Endodermal cell (in vitro differentiated cells): ENCODE measurements around the gene PI4KA. TPM values are rescaled to one million over a fixed set of nuclear protein-coding genes. Genes with fewer than 3 reads are reported as not detected.

Experiments used
- DNase-seq: peaks from one replicate; pipeline ENCODE4 v3.0.0-alpha.2; 2017
- H3K27ac ChIP-seq: 2 replicates; pipeline ENCODE4 v1.5.1; 2013; ENCODE audit warnings: mild to moderate bottlenecking, low read depth, low read length, moderate library complexity
- H3K27me3 ChIP-seq: 2 replicates; pipeline ENCODE4 v1.6.1; 2013; ENCODE audit warnings: mild to moderate bottlenecking, low read length, moderate library complexity; ENCODE audit not compliant: insufficient read depth, control insufficient read depth, poor library complexity, severe bottlenecking
- H3K36me3 ChIP-seq: 2 replicates; pipeline ENCODE4 v1.7.0; 2013; ENCODE audit warnings: mild to moderate bottlenecking, low read length, moderate library complexity; ENCODE audit not compliant: control insufficient read depth, insufficient read depth
- H3K4me1 ChIP-seq: one replicate; pipeline ENCODE4 v1.7.0; 2013; ENCODE audit warnings: low read length; ENCODE audit not compliant: control insufficient read depth, insufficient read depth
- H3K4me3 ChIP-seq: 2 replicates; pipeline ENCODE4 v1.5.1; 2013; ENCODE audit warnings: mild to moderate bottlenecking, low read length, moderate library complexity
- H3K9ac ChIP-seq: 2 replicates; pipeline ENCODE4 v1.6.1; 2013; ENCODE audit warnings: mild to moderate bottlenecking, low read length, moderate library complexity; ENCODE audit not compliant: poor library complexity, severe bottlenecking; ENCODE audit errors: extremely low read depth
- H3K9me3 ChIP-seq: 2 replicates; pipeline ENCODE4 v1.6.1; 2013; ENCODE audit warnings: mild to moderate bottlenecking, low read length, moderate library complexity; ENCODE audit not compliant: control insufficient read depth
- H3K27ac Mint-ChIP-seq: 2 replicates; pipeline ENCODE4 v1.8.0; 2020; ENCODE audit warnings: mixed read lengths
- H3K27me3 Mint-ChIP-seq: 2 replicates; pipeline ENCODE4 v1.8.0; 2021; ENCODE audit warnings: mild to moderate bottlenecking, mixed read lengths; ENCODE audit not compliant: insufficient read depth
- H3K36me3 Mint-ChIP-seq: 2 replicates; pipeline ENCODE4 v1.8.0; 2020; ENCODE audit warnings: low read depth, mixed read lengths
- H3K4me1 Mint-ChIP-seq: 2 replicates; pipeline ENCODE4 v1.8.0; 2020; ENCODE audit warnings: mixed read lengths
- H3K4me3 Mint-ChIP-seq: 2 replicates; pipeline ENCODE4 v1.8.0; 2020; ENCODE audit warnings: mild to moderate bottlenecking, moderate library complexity, mixed read lengths
- H3K9me3 Mint-ChIP-seq: 2 replicates; pipeline ENCODE4 v1.8.0; 2020; ENCODE audit warnings: mild to moderate bottlenecking, mixed read lengths
- WGBS, 2 experiments: methylation state at CpG; one replicate each; pipeline versions ENCODE4 v1.1.5 to v1.1.7; 2013; ENCODE audit warnings: missing lambda C conversion rate in 2 of 2, mixed read lengths in 1 of 2; ENCODE audit not compliant: insufficient coverage in 1 of 2, insufficient read length in 1 of 2; 5-methylcytosine and 5-hydroxymethylcytosine counted together
- total RNA-seq, 2 donors: library from RNA; stranded (reverse); fragmentation: NEBNext Ultra II Directional in 1 of 2; extraction: Animal tissue kit (Norgen Biotek cat#: 25700) in 1 of 2; gene quantifications; 2 replicates in 1 of 2; 3 replicates in 1 of 2; pipeline ENCODE4 v1.2.1, GENCODE V29; 2021
- TF ChIP-seq, protein P1 (sequence below): fragments of 200-600 bp; sonication (generic); conservative IDR thresholded peaks from 2 replicates; pipeline ENCODE4 v1.5.0; 2021; ENCODE audit warnings: antibody characterized with exemption, mild to moderate bottlenecking

The PI4KA gene
- total RNA-seq, 2 donors from 2014 or later: 49.0 to 62.0 TPM

DNA sequence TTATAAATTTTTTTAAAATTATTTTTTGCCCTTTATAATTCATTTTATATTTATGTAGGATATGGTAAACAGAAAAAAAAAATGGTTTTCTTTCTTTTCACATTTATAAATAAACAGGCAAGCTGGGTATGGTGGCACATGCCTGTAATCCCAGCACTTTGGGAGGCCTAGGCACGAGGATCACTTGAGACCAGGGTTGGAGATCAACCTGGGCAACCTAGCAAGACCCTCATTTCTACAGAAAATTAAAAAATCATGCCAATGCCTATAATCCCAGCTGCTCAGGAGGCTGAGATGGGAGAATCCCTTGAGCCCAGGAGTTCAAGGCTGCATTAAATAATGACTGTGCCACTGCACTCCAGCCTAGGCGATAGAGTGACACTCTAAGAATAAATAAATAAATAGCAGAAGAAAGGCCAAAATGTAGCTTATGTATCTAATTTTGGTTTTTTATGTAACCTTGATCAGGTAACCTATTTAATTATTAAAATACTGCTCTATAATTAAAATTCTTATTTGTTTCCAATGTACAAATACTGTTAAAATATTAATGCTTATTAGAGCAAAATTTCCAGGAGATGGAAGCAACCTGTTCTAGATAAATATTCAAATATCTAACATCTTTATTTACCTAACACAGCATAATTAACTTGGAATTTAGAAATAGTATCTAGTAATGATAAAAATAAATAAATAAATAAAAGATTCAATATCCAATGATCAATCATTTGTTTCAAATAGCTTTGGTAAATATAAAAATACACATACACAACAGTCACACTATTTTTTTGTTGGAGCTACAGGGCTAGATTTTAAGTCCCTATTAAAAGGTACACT lies 21.4 kb downstream of the PI4KA start:
- Histone ChIP-seq H3K9ac (no peak overlapping the region), H3K36me3 (peaks cover 13% of the 10 kb centered on the region), H3K4me1 (peaks cover 5% of the 10 kb centered on the region), H3K4me3 (no peak overlapping the region), H3K9me3 (no peaks in the 10 kb centered on the region), H3K27ac (no peak overlapping the region), H3K27me3 (no peaks in the 10 kb centered on the region)
- no peak overlapping the region for H3K27ac Mint-ChIP-seq
- no peak overlapping the region for H3K4me3 Mint-ChIP-seq
- peaks cover 12% of the 10 kb centered on the region for H3K36me3 Mint-ChIP-seq
- TF ChIP-seq, protein P1, sequence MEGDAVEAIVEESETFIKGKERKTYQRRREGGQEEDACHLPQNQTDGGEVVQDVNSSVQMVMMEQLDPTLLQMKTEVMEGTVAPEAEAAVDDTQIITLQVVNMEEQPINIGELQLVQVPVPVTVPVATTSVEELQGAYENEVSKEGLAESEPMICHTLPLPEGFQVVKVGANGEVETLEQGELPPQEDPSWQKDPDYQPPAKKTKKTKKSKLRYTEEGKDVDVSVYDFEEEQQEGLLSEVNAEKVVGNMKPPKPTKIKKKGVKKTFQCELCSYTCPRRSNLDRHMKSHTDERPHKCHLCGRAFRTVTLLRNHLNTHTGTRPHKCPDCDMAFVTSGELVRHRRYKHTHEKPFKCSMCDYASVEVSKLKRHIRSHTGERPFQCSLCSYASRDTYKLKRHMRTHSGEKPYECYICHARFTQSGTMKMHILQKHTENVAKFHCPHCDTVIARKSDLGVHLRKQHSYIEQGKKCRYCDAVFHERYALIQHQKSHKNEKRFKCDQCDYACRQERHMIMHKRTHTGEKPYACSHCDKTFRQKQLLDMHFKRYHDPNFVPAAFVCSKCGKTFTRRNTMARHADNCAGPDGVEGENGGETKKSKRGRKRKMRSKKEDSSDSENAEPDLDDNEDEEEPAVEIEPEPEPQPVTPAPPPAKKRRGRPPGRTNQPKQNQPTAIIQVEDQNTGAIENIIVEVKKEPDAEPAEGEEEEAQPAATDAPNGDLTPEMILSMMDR: no peak
- DNase-seq: no peak
- H3K27me3 Mint-ChIP-seq: no peaks in the 10 kb centered on the region
- no peaks in the 10 kb centered on the region for H3K9me3 Mint-ChIP-seq
- peaks cover 16% of the 10 kb centered on the region for H3K4me1 Mint-ChIP-seq
- 92% methylated on average over 2 of the region's 2 CpGs; no CpG with 5 or more reads in 1 of the 2 experiments for WGBS, 2 experiments

DNA sequence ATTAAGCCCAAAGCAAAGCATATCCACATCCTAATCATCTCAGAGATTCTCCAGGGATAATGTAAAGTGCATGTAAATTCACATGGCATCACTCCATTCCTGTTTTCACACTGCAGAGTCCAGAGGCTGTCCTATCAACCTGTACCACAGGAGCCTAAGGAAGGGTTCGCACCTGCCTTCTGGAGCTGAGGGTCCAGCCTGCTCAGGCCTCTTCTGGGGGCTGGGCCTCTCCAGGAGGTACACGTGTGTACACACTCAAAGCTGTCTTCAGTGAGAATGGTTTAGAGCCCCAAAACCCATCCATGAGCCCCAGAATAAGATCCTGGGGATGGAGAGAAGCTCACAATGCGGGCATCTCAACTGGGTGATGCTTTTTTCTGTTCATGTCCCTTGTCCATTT lies 23.9 kb downstream of the PI4KA start:
- TF ChIP-seq, protein P1: no peak
- Histone ChIP-seq H3K4me1 (no peaks in the 10 kb centered on the region), H3K27me3 (no peaks in the 10 kb centered on the region), H3K9ac (no peak overlapping the region), H3K9me3 (no peaks in the 10 kb centered on the region), H3K4me3 (no peak overlapping the region), H3K27ac (no peak overlapping the region), H3K36me3 (peaks cover 27% of the 10 kb centered on the region)
- no peak for DNase-seq
- H3K9me3 Mint-ChIP-seq: no peaks in the 10 kb centered on the region
- WGBS, 2 experiments: 91 to 100% methylated on average over 3 of the region's 3 CpGs
- H3K4me3 Mint-ChIP-seq: no peak overlapping the region
- no peaks in the 10 kb centered on the region for H3K4me1 Mint-ChIP-seq
- H3K36me3 Mint-ChIP-seq: peaks cover 24% of the 10 kb centered on the region
- no peak overlapping the region for H3K27ac Mint-ChIP-seq
- no peaks in the 10 kb centered on the region for H3K27me3 Mint-ChIP-seq

DNA sequence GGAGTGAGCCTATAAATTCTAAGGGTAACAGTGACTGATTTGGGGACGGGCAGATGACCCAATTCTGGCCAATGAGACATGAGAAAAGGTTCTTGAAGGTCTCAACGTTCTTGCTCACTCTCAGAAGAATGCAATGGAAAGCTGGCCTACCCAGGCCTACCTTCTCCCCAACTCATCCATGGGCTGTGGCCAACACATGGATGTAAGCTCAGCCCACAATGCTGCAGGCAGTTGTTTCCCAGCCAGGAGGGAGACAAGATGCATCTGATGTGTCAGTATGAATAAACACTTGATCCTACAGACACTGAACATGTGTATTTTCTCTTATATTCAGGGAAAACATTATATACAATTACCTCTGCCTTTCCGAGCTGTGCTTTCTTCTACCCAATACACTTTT lies 24.4 kb downstream of the PI4KA start:
- Histone ChIP-seq H3K27ac (no peak overlapping the region), H3K9ac (no peak overlapping the region), H3K36me3 (peaks cover 27% of the 10 kb centered on the region), H3K9me3 (no peaks in the 10 kb centered on the region), H3K4me1 (no peaks in the 10 kb centered on the region), H3K4me3 (no peak overlapping the region), H3K27me3 (no peaks in the 10 kb centered on the region)
- DNase-seq: peak; percentile 7
- H3K27ac Mint-ChIP-seq: no peak overlapping the region
- H3K36me3 Mint-ChIP-seq: peaks cover 29% of the 10 kb centered on the region
- 94 to 100% methylated on average over 1 to 3 of the region's 3 CpGs for WGBS, 2 experiments
- no peaks in the 10 kb centered on the region for H3K4me1 Mint-ChIP-seq
- H3K27me3 Mint-ChIP-seq: no peaks in the 10 kb centered on the region
- TF ChIP-seq, protein P1: no peak
- H3K4me3 Mint-ChIP-seq: no peak overlapping the region
- H3K9me3 Mint-ChIP-seq: no peaks in the 10 kb centered on the region
